BJ (cell line): ENCODE measurements around the gene EGLN3. TPM values are rescaled to one million over a fixed set of nuclear protein-coding genes. Genes with fewer than 3 reads are reported as not detected.

Experiments used
- CTCF ChIA-PET: fragments of 350-600 bp; formaldehyde crosslinking; extraction: SDS; loops from one replicate; lab custom pipeline; 2021; ENCODE audit warnings: antibody characterized with exemption, inconsistent platforms; lab: Yijun Ruan, JAX
- POLR2A ChIA-PET: fragments of 300-600 bp; sonication (Branson Sonifier 250); formaldehyde crosslinking; extraction: SDS; loops from one replicate; lab custom pipeline; 2021; ENCODE audit warnings: antibody characterized with exemption; lab: Charles Lee
- DNase-seq: peaks from one replicate; pipeline ENCODE4 v3.0.0-alpha.2; 2011; ENCODE audit warnings: low read depth
- H3K27me3 ChIP-seq: 2 replicates; pipeline ENCODE4 v1.6.0; 2011; ENCODE audit warnings: low read length; ENCODE audit not compliant: control insufficient read depth, insufficient read depth
- H3K36me3 ChIP-seq: 2 replicates; pipeline ENCODE4 v1.5.1; 2011; ENCODE audit warnings: low read length; ENCODE audit not compliant: control insufficient read depth, insufficient read depth
- H3K4me3 ChIP-seq: 2 replicates; pipeline ENCODE4 v1.5.1; 2011; ENCODE audit warnings: low read depth, mild to moderate bottlenecking, control low read depth, low read length
- polyA plus RNA-seq: library from polyadenylated mRNA; depleted of rRNA; stranded (reverse); fragments of >200 nt; gene quantifications from 2 replicates; pipeline ENCODE4 v1.2.3, GENCODE V29; 2011
- TF ChIP-seq, protein P1 (sequence below): IDR thresholded peaks from 2 replicates; pipeline ENCODE4 v1.5.1; 2011; ENCODE audit warnings: low read depth, mild to moderate bottlenecking, control low read depth, inconsistent platforms, low read length, moderate library complexity; ENCODE audit not compliant: insufficient read depth

Gene EGLN3
- polyA plus RNA-seq, 1 experiment, result 0.15 TPM

DNA sequence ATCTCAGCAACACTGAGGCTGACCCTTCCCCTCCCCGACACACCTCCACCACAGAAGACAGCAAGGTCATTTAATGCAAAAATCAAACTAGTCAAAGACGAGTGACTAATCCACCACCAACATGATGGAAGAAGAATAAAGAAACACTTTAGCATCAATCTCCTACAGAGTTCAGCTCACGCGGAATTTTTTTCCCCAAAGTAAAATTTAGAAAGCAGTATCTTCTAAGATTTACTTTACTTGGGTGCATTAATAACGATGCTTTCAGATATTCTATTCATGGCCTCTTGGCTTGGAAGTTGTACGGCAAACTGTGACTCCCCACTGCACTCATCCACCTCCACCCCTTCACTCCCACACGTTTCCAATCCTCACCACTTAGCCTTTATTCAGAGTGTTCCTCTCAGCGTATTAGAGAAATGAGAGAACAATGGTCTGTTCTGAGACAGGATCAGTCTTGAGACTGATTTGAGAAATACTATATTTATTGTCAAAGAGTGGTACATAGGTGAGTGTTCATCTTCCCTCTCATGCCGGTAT lies 1.9 kb downstream of the EGLN3 start:
- POLR2A ChIA-PET, result no interaction called here

GRCh38 chr14:33948145-33948868 lies 2.6 kb downstream of the EGLN3 start:
- POLR2A ChIA-PET, result no interaction called here
- Histone ChIP-seq H3K27me3 (peaks cover 26% of the 10 kb centered on the region), H3K36me3 (no peaks in the 10 kb centered on the region), H3K4me3 (no peak overlapping the region)
- CTCF ChIA-PET, result interaction anchor here (2.1 kb wide), 1 partner anchor 150 kb away, joined by 7 read pairs; no protein-coding TSS in a partner anchor
- TF ChIP-seq, protein P1, sequence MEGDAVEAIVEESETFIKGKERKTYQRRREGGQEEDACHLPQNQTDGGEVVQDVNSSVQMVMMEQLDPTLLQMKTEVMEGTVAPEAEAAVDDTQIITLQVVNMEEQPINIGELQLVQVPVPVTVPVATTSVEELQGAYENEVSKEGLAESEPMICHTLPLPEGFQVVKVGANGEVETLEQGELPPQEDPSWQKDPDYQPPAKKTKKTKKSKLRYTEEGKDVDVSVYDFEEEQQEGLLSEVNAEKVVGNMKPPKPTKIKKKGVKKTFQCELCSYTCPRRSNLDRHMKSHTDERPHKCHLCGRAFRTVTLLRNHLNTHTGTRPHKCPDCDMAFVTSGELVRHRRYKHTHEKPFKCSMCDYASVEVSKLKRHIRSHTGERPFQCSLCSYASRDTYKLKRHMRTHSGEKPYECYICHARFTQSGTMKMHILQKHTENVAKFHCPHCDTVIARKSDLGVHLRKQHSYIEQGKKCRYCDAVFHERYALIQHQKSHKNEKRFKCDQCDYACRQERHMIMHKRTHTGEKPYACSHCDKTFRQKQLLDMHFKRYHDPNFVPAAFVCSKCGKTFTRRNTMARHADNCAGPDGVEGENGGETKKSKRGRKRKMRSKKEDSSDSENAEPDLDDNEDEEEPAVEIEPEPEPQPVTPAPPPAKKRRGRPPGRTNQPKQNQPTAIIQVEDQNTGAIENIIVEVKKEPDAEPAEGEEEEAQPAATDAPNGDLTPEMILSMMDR, result no peak
- DNase-seq, result no peak

More for the DNA sequence above, 1.9 kb downstream of the EGLN3 start:
- CTCF ChIA-PET, result interaction anchor here (2.1 kb wide), 1 partner anchor 150 kb away, joined by 7 read pairs; no protein-coding TSS in a partner anchor
- TF ChIP-seq, protein P1, result no peak
- Histone ChIP-seq H3K36me3 (no peaks in the 10 kb centered on the region), H3K27me3 (peaks cover 26% of the 10 kb centered on the region), H3K4me3 (no peak overlapping the region)
- no peak for DNase-seq

- ChIA-PET CTCF (interaction anchor here (1.0 to 2.1 kb wide), 2 partner anchors 152 to 281 kb away, joined by 3 to 7 read pairs; no protein-coding TSS in a partner anchor), POLR2A (interaction anchor here (0.7 kb wide), 1 partner anchor 252 kb away, joined by 3 read pairs; no protein-coding TSS in a partner anchor)
- Histone ChIP-seq H3K4me3 (no peak overlapping the region), H3K27me3 (peaks cover 25% of the 10 kb centered on the region), H3K36me3 (no peaks in the 10 kb centered on the region)
- DNase-seq, result no peak
- TF ChIP-seq, protein P1, result no peak
Measured at GRCh38 chr14:33946679-33947476, 4.0 kb downstream of the EGLN3 start.

DNA sequence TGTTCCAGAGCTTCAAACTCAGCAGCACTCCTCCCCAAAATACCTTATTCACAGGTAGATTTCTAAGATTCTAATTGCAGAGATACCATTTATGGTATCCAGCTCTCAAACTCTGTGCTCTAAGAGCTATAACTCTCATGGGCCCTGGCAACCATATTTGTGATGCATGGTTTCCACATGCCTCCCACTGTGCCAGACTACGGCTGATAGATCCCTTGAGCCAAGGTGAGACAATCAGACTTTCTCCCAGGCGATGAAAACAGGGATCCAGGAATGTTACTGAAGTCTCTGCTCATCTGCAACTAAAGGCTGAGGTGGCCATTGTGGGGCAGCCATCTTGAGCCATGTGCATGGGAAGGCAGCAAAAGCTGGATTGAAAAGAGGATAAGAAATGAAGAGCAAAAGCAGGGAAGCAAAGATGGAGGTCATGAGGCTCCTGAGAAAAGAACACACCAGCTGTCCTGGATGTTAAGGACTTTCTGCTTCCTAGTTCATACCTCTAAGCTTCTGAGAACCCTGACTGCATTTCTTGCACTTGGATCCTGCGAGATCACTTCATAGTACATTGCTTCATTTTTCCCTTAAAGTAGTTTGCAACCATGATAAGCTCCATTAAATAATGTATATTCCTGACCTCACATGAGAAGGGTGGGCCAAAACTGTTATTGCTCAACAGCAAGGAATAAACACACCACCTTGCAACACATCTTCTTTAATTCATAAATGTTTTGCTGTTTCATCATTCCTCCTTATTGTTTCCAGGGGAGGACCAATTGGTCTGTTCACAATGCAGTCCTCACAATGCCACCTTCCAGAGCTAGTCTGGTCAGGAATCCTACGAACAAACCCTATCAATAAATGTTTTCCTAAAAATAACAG lies 5.4 kb downstream of the EGLN3 start:
- Histone ChIP-seq H3K4me3 (no peak overlapping the region), H3K36me3 (no peaks in the 10 kb centered on the region), H3K27me3 (peaks cover 19% of the 10 kb centered on the region)
- ChIA-PET POLR2A (no interaction called here), CTCF (interaction anchor here (1.1 kb wide), 3 partner anchors 11 to 117 kb away, joined by 3 to 4 read pairs (median 3); no protein-coding TSS in a partner anchor)
- TF ChIP-seq, protein P1, result no peak
- DNase-seq, result no peak
